Activated T-helper 1 cell treated with anti-CD3 and anti-CD28 coated beads, Interleukin-12 subunit alpha, Interleukin-12 subunit beta, Interleukin-2, Interleukin-4 antibody, amounts not matched to agents 30 ng/mL and 10 ng/mL and 1 ng/mL, durations not matched to agents 14 hours and 24 hours and 36 hours (primary cell): ENCODE measurements around the gene DPH7. TPM values are rescaled to one million over a fixed set of nuclear protein-coding genes. Genes with fewer than 3 reads are reported as not detected.
"Not testable (repeated sequence)": the region's sequence is repeated elsewhere in the genome, so short reads cannot be mapped to it uniquely, and the experiment has no call there.

ENCODE experiments used
- DNase-seq: peaks from one replicate; pipeline ENCODE4 v3.0.0; 2021; ENCODE audit warnings: low spot score
- H3K27ac Mint-ChIP-seq: one replicate; pipeline ENCODE4 v1.8.0; 2021; ENCODE audit warnings: mild to moderate bottlenecking, mixed read lengths
- H3K27me3 Mint-ChIP-seq: one replicate; pipeline ENCODE4 v1.8.0; 2022; ENCODE audit warnings: mild to moderate bottlenecking, moderate library complexity, mixed read lengths; ENCODE audit not compliant: insufficient read depth
- H3K36me3 Mint-ChIP-seq: one replicate; pipeline ENCODE4 v1.8.0; 2021; ENCODE audit warnings: low read depth, mixed read lengths
- H3K4me1 Mint-ChIP-seq: one replicate; pipeline ENCODE4 v1.8.0; 2021; ENCODE audit warnings: low read depth, mixed read lengths
- H3K4me3 Mint-ChIP-seq: one replicate; pipeline ENCODE4 v1.8.0; 2021; ENCODE audit warnings: mild to moderate bottlenecking, moderate library complexity, mixed read lengths
- H3K9me3 Mint-ChIP-seq: one replicate; pipeline ENCODE4 v1.8.0; 2021; ENCODE audit warnings: mixed read lengths
- intact Hi-C: fragments of 100-400 bp; cut with micrococcal nuclease; formaldehyde crosslinking; loops from one replicate; pipeline ENCODE4 v1.15.1; 2024
- total RNA-seq: library from RNA; stranded (reverse); gene quantifications from 2 replicates; pipeline ENCODE4 v1.2.3, GENCODE V29; 2022

The DPH7 gene
- total RNA-seq, 1 donor from 2014 or later, result 52.1 TPM

DNA sequence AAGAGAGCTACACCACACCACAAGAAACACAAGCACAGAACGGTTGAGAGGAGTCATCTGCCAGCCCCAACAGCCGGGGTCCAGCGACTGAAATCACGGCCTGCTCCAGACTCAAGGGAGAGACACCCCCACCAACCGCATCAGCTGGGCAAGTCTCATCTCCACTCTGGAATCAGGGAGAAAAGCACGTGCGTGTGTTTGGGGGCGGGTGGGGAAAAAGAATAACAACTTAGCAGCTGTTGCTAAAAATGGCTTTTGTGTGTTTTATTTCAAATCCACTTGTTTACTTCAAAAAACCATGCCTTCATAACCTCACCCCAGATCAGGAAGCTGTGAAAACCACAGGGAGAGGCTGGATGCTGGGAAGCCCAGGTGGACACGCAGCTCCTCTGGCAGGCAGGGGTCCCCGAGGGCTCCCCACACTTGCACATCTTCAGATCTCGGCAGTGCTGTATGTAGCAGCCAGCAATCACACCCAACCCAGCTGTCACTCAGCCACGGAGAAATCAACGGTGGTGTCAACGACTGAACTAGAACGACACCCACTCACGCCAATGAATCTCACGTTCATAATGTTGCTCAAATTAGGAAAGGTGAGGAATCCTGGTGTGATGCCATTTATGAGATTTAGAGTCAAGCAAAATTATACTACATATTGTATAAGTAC is 47.5 kb downstream of the DPH7 start:
- Mint-ChIP-seq H3K27me3 (peaks cover 4% of the 10 kb centered on the region), H3K9me3 (peaks cover 3% of the 10 kb centered on the region)
- intact Hi-C loops, result no loop called here

DNA sequence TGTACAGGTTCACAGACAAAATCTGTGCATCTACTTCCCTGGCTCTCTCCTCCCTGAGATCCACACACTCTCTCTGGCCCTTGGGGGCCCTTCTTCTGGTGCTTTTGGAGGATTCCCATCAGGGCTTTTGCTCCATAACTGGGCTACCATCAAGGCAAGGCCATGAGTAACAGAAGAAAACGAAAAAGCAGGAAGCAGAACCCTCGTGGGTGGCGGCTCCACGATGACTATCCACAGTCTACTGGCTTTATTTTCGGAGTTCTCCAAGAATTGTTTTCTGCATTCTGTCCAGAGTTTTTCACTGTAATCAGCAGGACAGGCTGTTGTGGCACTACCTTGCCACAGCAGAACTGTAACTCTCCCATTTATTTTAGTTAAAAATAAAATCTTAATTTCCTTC is 48.4 kb downstream of the DPH7 start:
- Mint-ChIP-seq H3K27ac (no peak overlapping the region), H3K4me1 (peaks cover 27% of the 10 kb centered on the region), H3K36me3 (no peaks in the 10 kb centered on the region), H3K27me3 (peaks cover 4% of the 10 kb centered on the region), H3K9me3 (no peaks in the 10 kb centered on the region), H3K4me3 (no peak overlapping the region)
- DNase-seq, result no peak
- intact Hi-C loops, result no loop called here

More for the DNA sequence above, 47.5 kb downstream of the DPH7 start:
- no peak for DNase-seq
- Mint-ChIP-seq H3K4me1 (peaks cover 30% of the 10 kb centered on the region), H3K36me3 (peaks cover 2% of the 10 kb centered on the region), H3K4me3 (no peak overlapping the region), H3K27ac (no peak overlapping the region)

DNA sequence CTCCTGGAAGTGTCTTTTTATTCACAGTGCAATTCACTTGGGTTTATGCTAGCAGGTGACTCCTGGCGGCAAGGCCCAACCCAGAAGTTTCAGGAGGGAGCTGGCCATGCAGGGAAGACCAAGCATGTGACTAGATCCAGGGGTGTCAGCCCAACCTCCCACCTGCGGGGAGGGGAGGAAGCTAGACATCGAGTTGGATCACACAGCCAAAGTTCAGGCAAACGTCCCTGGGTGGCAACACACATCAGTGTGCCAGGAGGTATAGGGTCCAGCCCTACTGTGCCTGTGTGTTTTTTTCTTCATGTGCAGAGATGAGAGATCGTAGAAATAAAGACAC is 53.8 kb downstream of the DPH7 start:
- no peak overlapping the region for H3K27ac Mint-ChIP-seq
- no peaks in the 10 kb centered on the region for H3K36me3 Mint-ChIP-seq
- DNase-seq, result no peak
- H3K27me3 Mint-ChIP-seq, result peaks cover 4% of the 10 kb centered on the region
- intact Hi-C loops, result loop anchor here (10.0 kb wide), 1 partner anchor 100 kb away; the partner anchor contains the start of genes EXD3 and NOXA1
- no peaks in the 10 kb centered on the region for H3K9me3 Mint-ChIP-seq
- H3K4me3 Mint-ChIP-seq, result no peak overlapping the region
- H3K4me1 Mint-ChIP-seq, result peaks cover 6% of the 10 kb centered on the region

DNA sequence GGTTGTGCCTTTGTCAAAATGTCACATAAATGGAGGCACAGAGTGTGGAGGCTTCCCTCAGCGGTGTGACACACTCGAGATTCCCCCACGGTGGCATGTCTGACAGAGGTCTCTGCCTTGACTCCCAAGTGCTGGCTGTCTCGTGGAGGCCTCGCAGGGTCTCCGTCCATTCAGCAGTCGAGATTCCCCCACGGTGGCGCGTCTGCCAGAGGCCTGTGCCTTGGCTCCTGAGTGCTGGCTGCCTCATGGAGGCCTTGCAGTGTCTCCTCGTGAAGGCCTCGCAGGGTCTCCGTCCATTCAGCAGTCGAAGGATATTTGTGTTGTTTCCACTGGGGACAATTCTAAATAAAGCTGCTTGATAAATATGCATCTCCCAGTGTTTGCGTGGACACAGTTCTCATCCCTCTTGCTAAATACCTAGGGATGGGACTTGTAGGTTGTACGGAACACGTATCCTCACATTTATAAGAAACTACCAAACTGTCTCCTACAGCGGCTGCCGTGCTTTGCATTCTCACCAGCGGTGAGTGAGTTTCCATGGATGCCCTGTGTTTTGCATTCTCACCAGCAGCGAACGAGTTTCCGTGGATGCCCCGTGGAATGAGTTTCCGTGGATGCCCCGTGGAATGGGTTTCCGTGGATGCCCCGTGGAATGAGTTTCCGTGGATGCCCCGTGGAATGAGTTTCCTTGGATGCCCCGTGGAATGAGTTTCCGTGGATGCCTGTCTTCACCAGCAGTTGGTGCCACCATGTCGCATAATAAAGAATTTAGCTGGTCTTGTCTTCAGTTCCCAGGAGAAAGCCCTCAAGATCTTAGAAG is 54.4 kb downstream of the DPH7 start:
- Mint-ChIP-seq H3K27ac (no peak overlapping the region), H3K9me3 (no peaks in the 10 kb centered on the region), H3K4me1 (peaks cover 6% of the 10 kb centered on the region), H3K36me3 (no peaks in the 10 kb centered on the region), H3K27me3 (peaks cover 4% of the 10 kb centered on the region), H3K4me3 (no peak overlapping the region)
- intact Hi-C loops, result loop anchor here (10.0 kb wide), 1 partner anchor 100 kb away; the partner anchor contains the start of genes EXD3 and NOXA1
- DNase-seq, result no peak

DNA sequence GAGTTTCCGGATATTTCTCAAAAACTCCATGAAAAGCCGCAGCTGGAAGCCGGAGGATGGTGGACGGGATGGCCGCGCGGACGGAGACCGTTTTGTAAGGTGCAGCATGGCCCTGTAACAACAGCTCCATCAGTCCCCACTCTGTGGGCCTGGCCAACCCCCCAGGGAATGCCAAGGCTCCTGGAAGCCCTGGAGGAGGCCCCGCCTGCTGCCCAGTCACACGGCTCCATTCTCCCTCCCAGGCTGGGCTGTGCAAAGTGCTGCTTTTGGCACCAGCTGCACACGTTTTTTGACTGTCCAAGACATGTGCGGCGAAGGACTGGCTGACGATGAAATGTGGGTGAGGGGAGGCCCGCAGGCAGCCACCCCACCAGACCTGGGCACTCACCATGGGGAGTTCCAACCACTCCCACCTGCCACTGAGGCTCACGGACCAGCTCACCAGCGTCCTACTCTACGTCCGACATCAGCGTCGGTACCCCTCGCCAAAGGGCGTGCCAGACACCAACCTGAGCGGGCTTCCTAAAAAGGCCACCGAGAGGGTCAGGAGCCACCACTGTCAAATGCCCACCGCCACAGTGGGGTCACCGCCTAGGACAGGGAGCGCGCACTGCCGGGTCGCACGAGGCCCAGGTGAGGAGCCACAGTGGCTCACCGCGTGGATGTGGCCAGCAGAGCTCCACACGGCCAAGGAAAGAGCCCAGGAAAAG is 55.8 kb downstream of the DPH7 start:
- DNase-seq, result no peak
- intact Hi-C loops, result loop anchor here (10.0 kb wide), 1 partner anchor 98 kb away; the partner anchor contains the start of genes EXD3 and NOXA1
- H3K36me3 Mint-ChIP-seq, result no peaks in the 10 kb centered on the region
- H3K9me3 Mint-ChIP-seq, result no peaks in the 10 kb centered on the region
- no peak overlapping the region for H3K4me3 Mint-ChIP-seq
- no peak overlapping the region for H3K27ac Mint-ChIP-seq
- H3K4me1 Mint-ChIP-seq, result no peaks in the 10 kb centered on the region
- peaks cover under 1% of the 10 kb centered on the region for H3K27me3 Mint-ChIP-seq

DNA sequence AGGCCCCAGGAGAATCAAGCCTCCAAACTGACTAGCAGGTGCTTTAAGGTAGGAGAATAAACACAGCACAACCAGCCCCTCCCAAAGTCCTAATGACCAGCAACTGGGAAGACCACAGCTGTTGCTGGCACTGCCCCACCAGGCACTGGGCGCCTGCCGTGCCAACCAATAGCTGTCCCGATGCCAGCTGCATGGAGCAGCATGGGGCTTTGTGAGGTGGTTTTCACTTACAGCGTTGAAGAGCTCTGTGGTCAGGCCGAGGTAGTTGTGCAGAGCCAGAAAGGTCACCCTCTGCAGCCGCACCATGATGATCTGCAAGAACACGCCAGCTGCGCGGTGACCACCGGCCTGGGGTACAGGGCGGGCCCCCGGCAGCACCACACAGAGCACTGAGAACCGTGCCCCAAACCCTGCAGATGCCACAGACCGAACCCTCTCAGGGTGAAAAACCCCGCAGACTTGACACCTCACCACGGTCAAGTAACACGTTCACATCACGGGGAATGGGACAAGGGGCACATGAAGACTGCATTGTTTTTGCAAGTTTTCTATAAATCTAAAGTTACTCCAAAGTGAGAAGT is 57.2 kb downstream of the DPH7 start:
- no peaks in the 10 kb centered on the region for H3K36me3 Mint-ChIP-seq

DNA sequence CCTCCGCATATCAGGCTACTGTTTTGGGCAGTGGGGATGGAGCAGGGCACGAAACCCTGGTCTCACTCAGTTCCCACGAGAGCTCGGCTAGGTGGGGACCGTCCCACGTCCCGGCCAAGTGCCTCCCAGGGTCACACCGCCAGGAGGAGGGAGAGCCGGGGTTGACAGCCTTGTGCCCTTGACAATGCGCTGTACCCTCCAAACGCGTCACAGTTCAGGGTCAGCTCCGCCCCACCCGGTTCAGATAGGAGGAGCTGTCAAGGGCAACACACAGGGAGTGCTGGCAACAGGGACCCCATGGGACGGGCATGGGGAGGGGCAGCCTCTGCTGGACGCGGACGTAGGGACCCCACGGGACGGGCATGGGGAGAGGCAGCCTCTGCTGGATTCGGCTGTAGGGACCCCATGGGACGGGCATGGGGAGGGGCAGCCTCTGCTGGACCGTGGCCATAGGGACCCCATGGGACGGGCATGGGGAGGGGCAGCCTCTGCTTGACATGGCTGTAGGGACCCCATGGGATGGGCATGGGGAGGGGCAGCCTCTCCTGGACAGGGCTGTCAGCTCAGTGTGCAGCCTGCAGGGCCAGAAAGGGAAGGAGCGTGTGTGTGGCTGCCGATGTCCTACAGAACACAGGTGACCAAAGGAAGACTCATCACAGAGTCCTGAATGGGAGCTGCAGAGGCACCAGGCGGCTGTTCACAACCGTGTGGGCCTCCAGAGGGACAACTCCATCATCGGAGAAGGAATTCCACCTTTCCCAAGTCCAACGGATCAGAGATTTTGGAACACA is 57.9 kb downstream of the DPH7 start:
- Mint-ChIP-seq H3K4me1 (no peaks in the 10 kb centered on the region), H3K36me3 (no peaks in the 10 kb centered on the region), H3K27me3 (no peaks in the 10 kb centered on the region), H3K4me3 (no peak overlapping the region), H3K9me3 (no peaks in the 10 kb centered on the region), H3K27ac (no peak overlapping the region)
- intact Hi-C loops, result loop anchor here (10.0 kb wide), 1 partner anchor 96 kb away; the partner anchor contains the start of genes EXD3 and NOXA1
- DNase-seq, result no peak

More for the DNA sequence above, 57.2 kb downstream of the DPH7 start:
- Mint-ChIP-seq H3K4me1 (no peaks in the 10 kb centered on the region), H3K27me3 (no peaks in the 10 kb centered on the region), H3K9me3 (no peaks in the 10 kb centered on the region), H3K27ac (no peak overlapping the region), H3K4me3 (no peak overlapping the region)
- no peak for DNase-seq
- intact Hi-C loops, result loop anchor here (10.0 kb wide), 1 partner anchor 97 kb away; the partner anchor contains the start of genes EXD3 and NOXA1

DNA sequence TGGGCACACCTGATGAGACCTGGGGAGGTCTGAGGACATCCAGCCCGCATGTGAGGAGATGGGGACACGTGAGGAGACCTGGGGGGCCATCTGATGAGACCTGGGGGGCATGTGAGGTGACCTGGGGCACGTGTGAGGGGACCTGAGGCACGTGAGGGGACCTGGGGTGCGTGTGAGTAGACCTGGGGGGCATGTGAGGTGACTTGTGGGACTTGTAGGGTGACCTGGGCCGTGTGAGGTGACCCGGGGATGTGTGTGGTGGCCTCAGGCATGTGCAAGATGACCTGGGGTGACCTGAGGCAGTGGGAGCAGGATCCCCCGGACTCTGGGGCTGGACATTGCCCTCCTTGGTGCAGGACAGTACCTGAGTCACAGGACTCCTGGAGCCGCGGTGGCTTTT is 59.2 kb downstream of the DPH7 start:
- no peak for DNase-seq
- Mint-ChIP-seq H3K9me3 (no peaks in the 10 kb centered on the region), H3K27me3 (no peaks in the 10 kb centered on the region), H3K4me3 (no peak overlapping the region), H3K27ac (no peak overlapping the region), H3K4me1 (no peaks in the 10 kb centered on the region), H3K36me3 (no peaks in the 10 kb centered on the region)
- intact Hi-C loops, result no loop called here

DNA sequence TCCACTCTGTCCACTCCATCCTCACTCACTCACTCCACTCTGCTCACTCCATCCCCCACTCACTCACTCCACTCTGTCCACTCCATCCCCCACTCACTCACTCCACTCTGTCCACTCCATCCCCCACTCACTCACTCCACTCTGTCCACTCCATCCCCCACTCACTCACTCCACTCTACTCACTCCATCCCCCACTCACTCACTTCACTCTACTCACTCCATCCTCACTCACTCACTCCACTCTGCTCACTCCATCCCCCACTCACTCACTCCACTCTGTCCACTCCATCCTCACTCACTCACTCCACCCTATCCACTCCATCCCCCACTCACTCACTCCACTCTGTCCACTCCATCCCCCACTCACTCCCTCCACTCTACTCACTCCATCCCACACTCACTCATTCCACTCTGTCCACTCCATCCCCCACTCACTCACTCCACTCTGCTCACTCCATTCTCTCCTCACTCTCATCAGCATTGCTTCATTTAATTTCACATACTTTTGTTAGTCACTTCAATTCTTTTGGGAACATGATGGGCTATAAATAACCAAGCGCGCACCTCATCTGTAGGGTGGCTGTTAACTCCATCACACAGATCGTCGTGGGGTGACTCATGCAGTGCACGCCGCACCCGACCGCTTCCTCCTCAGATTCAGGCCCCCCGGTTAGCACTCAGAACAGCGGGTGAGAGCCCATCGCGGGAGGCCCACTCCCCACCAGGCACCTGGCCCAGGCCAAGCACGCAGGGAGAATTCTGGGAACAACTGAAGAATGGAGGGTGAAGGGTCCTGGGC is 59.9 kb downstream of the DPH7 start:
- H3K9me3 Mint-ChIP-seq, intact Hi-C loops: not testable (repeated sequence)

DNA sequence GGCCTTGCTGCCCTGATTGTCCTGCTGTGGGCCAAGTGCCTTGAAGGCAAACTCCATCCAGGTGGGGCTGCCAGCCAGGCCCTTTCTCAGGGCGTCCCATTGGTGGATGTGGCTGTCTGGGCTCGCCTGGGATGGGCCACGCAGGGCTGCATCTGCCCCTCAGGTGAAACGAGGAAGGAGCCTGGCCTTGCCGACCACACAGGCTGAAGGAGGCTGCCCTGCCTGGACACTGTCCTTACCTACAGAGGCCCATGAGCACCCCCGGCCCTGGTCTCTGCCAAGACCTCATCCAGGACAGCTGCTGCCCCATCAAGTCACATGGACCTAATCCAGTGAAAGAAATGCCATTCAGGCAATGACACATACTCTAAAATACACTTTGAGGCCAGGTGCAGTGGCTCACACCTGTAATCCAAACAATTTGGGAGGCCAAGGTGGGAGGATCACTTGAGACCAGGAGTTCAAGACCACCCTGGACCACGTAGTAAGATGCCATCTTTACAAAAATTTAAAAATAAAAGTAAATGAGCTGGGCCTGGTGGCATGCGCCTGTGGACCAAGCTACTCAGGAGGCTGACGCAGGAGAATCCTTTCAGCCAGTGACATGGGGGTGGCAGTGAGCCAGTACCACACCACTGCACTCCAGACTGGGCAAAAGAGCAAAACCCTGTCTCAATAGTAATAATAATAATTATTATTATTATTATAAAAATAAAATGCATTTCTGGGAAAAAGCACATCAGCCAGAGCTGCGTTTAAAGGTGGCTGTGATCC is 62.4 kb downstream of the DPH7 start:
- peaks cover 5% of the 10 kb centered on the region for H3K4me1 Mint-ChIP-seq
- intact Hi-C loops, result no loop called here
- H3K36me3 Mint-ChIP-seq, result no peaks in the 10 kb centered on the region
- no peak overlapping the region for H3K4me3 Mint-ChIP-seq
- H3K27me3 Mint-ChIP-seq, result no peaks in the 10 kb centered on the region
- H3K9me3 Mint-ChIP-seq, result no peaks in the 10 kb centered on the region
- DNase-seq, result no peak
- H3K27ac Mint-ChIP-seq, result no peak overlapping the region

More for the DNA sequence above, 59.9 kb downstream of the DPH7 start:
- not testable (repeated sequence) for H3K27ac Mint-ChIP-seq, H3K4me3 Mint-ChIP-seq, H3K4me1 Mint-ChIP-seq, H3K36me3 Mint-ChIP-seq, H3K27me3 Mint-ChIP-seq, DNase-seq

DNA sequence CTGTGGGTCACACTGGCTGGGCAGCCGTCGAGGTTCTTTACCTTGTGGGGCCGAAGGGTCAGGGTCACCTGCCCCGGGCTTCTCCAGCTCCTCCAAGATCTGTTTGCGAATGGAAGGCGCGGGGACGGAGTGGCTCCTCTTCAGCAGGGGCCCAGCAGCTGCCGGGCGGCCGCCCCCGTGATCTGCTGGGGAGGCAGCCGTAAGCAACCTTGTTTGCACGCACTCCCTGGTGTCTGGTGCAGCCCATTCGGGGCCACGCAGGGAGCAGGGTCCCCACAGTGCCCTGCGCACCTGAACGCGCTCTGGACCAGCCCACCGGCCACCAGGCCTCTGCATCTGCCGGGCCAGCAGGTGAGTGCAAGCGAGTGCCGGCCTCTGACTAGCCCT is 63.4 kb downstream of the DPH7 start:
- intact Hi-C loops, result no loop called here
- H3K4me1 Mint-ChIP-seq, result peaks cover 5% of the 10 kb centered on the region
- H3K27me3 Mint-ChIP-seq, result no peaks in the 10 kb centered on the region

More for the DNA sequence above, 63.4 kb downstream of the DPH7 start:
- H3K9me3 Mint-ChIP-seq, result no peaks in the 10 kb centered on the region
- H3K4me3 Mint-ChIP-seq, result no peak overlapping the region
- no peak overlapping the region for H3K27ac Mint-ChIP-seq
- no peaks in the 10 kb centered on the region for H3K36me3 Mint-ChIP-seq
- DNase-seq, result no peak
